Panc1 (cell line): ENCODE results near the gene ZBTB33. TPM values are rescaled to one million over a fixed set of nuclear protein-coding genes. Genes with fewer than 3 reads are reported as not detected.

Experiments used
- ATAC-seq: fragments of 200-7000 bp; cut with Tn5 transposase; 2 replicates; pipeline ENCODE4 v1.9.1; 2020; ENCODE audit warnings: mild to moderate bottlenecking, moderate library complexity
- BruUV-seq: library from RNA; stranded (reverse); fragments of 400-500 nt; replicated peaks from 2 replicates; lab custom pipeline; 2021; lab: Mats Ljungman, UMichigan
- CTCF ChIA-PET: fragments of 300-600 bp; sonication (Branson Sonifier 250); formaldehyde crosslinking; loops from one replicate; lab custom pipeline; 2022; ENCODE audit warnings: antibody characterized with exemption; lab: Charles Lee
- POLR2A ChIA-PET: fragments of 300-600 bp; sonication (Branson Sonifier 250); formaldehyde crosslinking; loops from one replicate; lab custom pipeline; 2022; ENCODE audit warnings: antibody characterized with exemption; lab: Charles Lee
- DNase-seq: peaks from one replicate; pipeline ENCODE4 v3.0.0-alpha.2; 2010; ENCODE audit warnings: low read depth, low spot score
- H3K27ac ChIP-seq: 2 replicates; pipeline ENCODE4 v1.5.1; 2011; ENCODE audit warnings: mild to moderate bottlenecking, low read length, inconsistent platforms
- H3K27me3 ChIP-seq: fragments of 200-500 bp; sonication (Bioruptor generic); 2 replicates; pipeline ENCODE4 v1.6.0; 2014; ENCODE audit warnings: low read length, inconsistent platforms; ENCODE audit not compliant: control insufficient read depth, insufficient read depth
- H3K36me3 ChIP-seq: fragments of 200-500 bp; sonication (Bioruptor generic); 2 replicates; pipeline ENCODE4 v1.5.1; 2014; ENCODE audit warnings: inconsistent platforms, mild to moderate bottlenecking, low read length, moderate library complexity; ENCODE audit not compliant: control insufficient read depth, insufficient read depth
- H3K4me1 ChIP-seq: 2 replicates; pipeline ENCODE4 v1.5.1; 2011; ENCODE audit warnings: inconsistent platforms, mild to moderate bottlenecking, low read length, moderate library complexity; ENCODE audit not compliant: control insufficient read depth, insufficient read depth
- H3K4me3 ChIP-seq, 2 experiments: 2 replicates each; pipeline ENCODE4 v1.5.1; 2011 to 2012; ENCODE audit warnings: low read depth in 2 of 2, low read length in 2 of 2, mild to moderate bottlenecking in 2 of 2, inconsistent platforms in 1 of 2, moderate library complexity in 1 of 2
- H3K9me3 ChIP-seq: fragments of 200-500 bp; sonication (Bioruptor generic); 2 replicates; pipeline ENCODE4 v1.5.1; 2014; ENCODE audit warnings: low read depth, mild to moderate bottlenecking, inconsistent platforms, low read length, moderate library complexity; ENCODE audit not compliant: control insufficient read depth, insufficient read depth
- CTCF ChIP-seq: fragments of 450-650 bp; IDR thresholded peaks from 2 replicates; pipeline ENCODE4 v1.5.1; 2017; ENCODE audit warnings: mild to moderate bottlenecking
- POLR2AphosphoS5 ChIP-seq: IDR thresholded peaks from 2 replicates; pipeline ENCODE4 v1.6.1; 2012; ENCODE audit warnings: mild to moderate bottlenecking, low read depth, low read length, moderate library complexity
- REST ChIP-seq, 2 experiments: IDR thresholded peaks; 2 replicates each; pipeline ENCODE4 v1.6.1; 2011 to 2012; ENCODE audit warnings: low read depth in 2 of 2, control low read depth in 1 of 2, low read length in 1 of 2, mild to moderate bottlenecking in 1 of 2, moderate library complexity in 1 of 2; ENCODE audit not compliant: insufficient read depth in 1 of 2
- SIN3A ChIP-seq: IDR thresholded peaks from 2 replicates; pipeline ENCODE4 v1.6.1; 2012; ENCODE audit warnings: low read depth, mild to moderate bottlenecking, low read length, moderate library complexity, borderline replicate concordance; ENCODE audit not compliant: insufficient read depth
- TCF7L2 ChIP-seq: IDR thresholded peaks from 2 replicates; pipeline ENCODE4 v1.6.1; 2011; ENCODE audit warnings: mild to moderate bottlenecking, low read depth, low read length, inconsistent platforms
- in situ Hi-C: cut with HindIII; loops from 2 replicates; pipeline ENCODE4 v1.10.0; 2016; ENCODE audit warnings: low sequenced_read_pairs, low pct_unique_long_range_greater_than_20kb
- intact Hi-C: fragments of 100-400 bp; cut with micrococcal nuclease; formaldehyde crosslinking; loops from one replicate; pipeline ENCODE4 v1.10.0; 2022; ENCODE audit not compliant: unreplicated experiment
- total RNA-seq: library from RNA; stranded (reverse); gene quantifications from one replicate; pipeline ENCODE4 v1.2.1, GENCODE V29; 2021; ENCODE audit not compliant: unreplicated experiment

ZBTB33 gene
- total RNA-seq, 1 experiment from 2014 or later = 21.5 TPM

- no peak overlapping the region for H3K27ac ChIP-seq
- no peaks in the 10 kb centered on the region for H3K36me3 ChIP-seq
- no TSS peak for BruUV-seq
- intact Hi-C loops (no loop called here), in situ Hi-C loops (no loop called here)
- no peaks in the 10 kb centered on the region for H3K27me3 ChIP-seq
- no peaks in the 10 kb centered on the region for H3K9me3 ChIP-seq
- no peak overlapping the region for H3K4me3 ChIP-seq
- no peak for DNase-seq
- ChIA-PET POLR2A (no interaction called here), CTCF (interaction anchor here (0.6 kb wide), 1 partner anchor 152 kb away, joined by 8 read pairs; no protein-coding TSS in a partner anchor)
- ATAC-seq = no peak
- no peak for TF ChIP-seq SIN3A
- TF ChIP-seq CTCF = no peak
- no peak for TF ChIP-seq TCF7L2
- TF ChIP-seq REST (IDR thresholded peaks at IDR 0.05; ENCODE audit: insufficient read depth in 1 of 2, low read depth in 2 of 2, low read length in 1 of 2) = no peak
- no peak for TF ChIP-seq POLR2AphosphoS5
- no peaks in the 10 kb centered on the region; the same call in 1 of the 2 replicates for H3K4me1 ChIP-seq
Observed at GRCh38 chrX:120294651-120295050, 44.0 kb downstream of the ZBTB33 start.

- no peak for DNase-seq
- no peaks in the 10 kb centered on the region; the same call in 1 of the 2 replicates for H3K27me3 ChIP-seq
- H3K36me3 ChIP-seq = no peaks in the 10 kb centered on the region
- H3K4me1 ChIP-seq = no peaks in the 10 kb centered on the region; the same call in 1 of the 2 replicates
- no peak overlapping the region for H3K27ac ChIP-seq
- no peak overlapping the region for H3K4me3 ChIP-seq
- intact Hi-C loops (no loop called here), in situ Hi-C loops (no loop called here)
- ChIA-PET CTCF (no interaction called here), POLR2A (interaction anchor here (0.6 kb wide), 1 partner anchor 148 kb away, joined by 3 read pairs; no protein-coding TSS in a partner anchor)
- no peaks in the 10 kb centered on the region for H3K9me3 ChIP-seq
- no peak for TF ChIP-seq SIN3A
- no peak for TF ChIP-seq REST (IDR thresholded peaks at IDR 0.05; ENCODE audit: insufficient read depth in 1 of 2, low read depth in 2 of 2, low read length in 1 of 2)
- no peak for TF ChIP-seq POLR2AphosphoS5
- no peak for TF ChIP-seq CTCF
- TF ChIP-seq TCF7L2 = no peak
- BruUV-seq = no TSS peak
- no peak for ATAC-seq
Observed at GRCh38 chrX:120297923-120298322, 47.3 kb downstream of the ZBTB33 start.
